Measurements from ENCODE around the gene SLC41A3. TPM values are rescaled to one million over a fixed set of nuclear protein-coding genes. Genes with fewer than 3 reads are reported as not detected.

The SLC41A3 gene
- total RNA-seq, 1 experiment from 2014 or later, result 35.5 TPM

- Histone ChIP-seq H3K27me3 (ENCODE audit: insufficient read depth, low read length) (no peaks in the 10 kb centered on the region), H4K8ac (replicated peaks; ENCODE audit: insufficient read length, low read depth, low read length) (no peak overlapping the region), H3K9ac (ENCODE audit: extremely low read depth, insufficient read length, low read length) (no peak overlapping the region), H3K4me1 (ENCODE audit: insufficient read depth, low read length) (peaks cover 3% of the 10 kb centered on the region; the same call in 1 of the 2 replicates), H3K4ac (ENCODE audit: low read depth, low read length) (no peak overlapping the region), H4K5ac (ENCODE audit: insufficient read length, low read depth, low read length) (no peak overlapping the region), H3K27ac (ENCODE audit: insufficient read length, low read depth, low read length) (no peak overlapping the region), H3K56ac (ENCODE audit: insufficient read length, low read depth, low read length) (no peak overlapping the region), H2BK120ac (ENCODE audit: low read depth, low read length, poor library complexity, severe bottlenecking) (no peak overlapping the region), H2BK20ac (ENCODE audit: low read depth, low read length, poor library complexity, severe bottlenecking) (no peak overlapping the region), H2BK12ac (ENCODE audit: insufficient read length, low read depth, low read length) (no peak overlapping the region), H3K23ac (ENCODE audit: insufficient read length, low read depth, low read length) (no peak overlapping the region), H3K23me2 (ENCODE audit: insufficient read length, low read depth, low read length, poor library complexity, severe bottlenecking) (no peaks in the 10 kb centered on the region), H3K18ac (ENCODE audit: insufficient read length, low read depth, low read length) (no peak overlapping the region), H3K79me1 (ENCODE audit: insufficient read depth, low read depth, low read length, poor library complexity, severe bottlenecking) (no peaks in the 10 kb centered on the region), H4K91ac (ENCODE audit: insufficient read length, low read depth, low read length) (no peak overlapping the region), H4K20me1 (ENCODE audit: control insufficient read depth, insufficient read depth, insufficient read length) (no peaks in the 10 kb centered on the region), H2AK5ac (ENCODE audit: insufficient read length, low read length) (no peak overlapping the region), H3K79me2 (ENCODE audit: insufficient read depth, low read length) (no peaks in the 10 kb centered on the region), H3K14ac (ENCODE audit: insufficient read depth, low read length) (no peak overlapping the region; the same call in 1 of the 2 replicates), H3K4me2 (ENCODE audit: insufficient read depth, insufficient read length, low read length) (no peak overlapping the region), H3T11ph (ENCODE audit: low read length) (no peak overlapping the region), H3K9me3 (ENCODE audit: control insufficient read depth, low read depth, low read length) (peaks cover 15% of the 10 kb centered on the region), H2BK5ac (ENCODE audit: insufficient read length, low read length) (no peak overlapping the region), H2BK15ac (ENCODE audit: low read depth, low read length) (no peak overlapping the region), H2AFZ (ENCODE audit: low read length) (no peak overlapping the region)
- Mint-ChIP-seq H3K9me3 (peaks cover 24 to 25% of the 10 kb centered on the region in 2 experiments), H3K36me3 (ENCODE audit: insufficient read depth in 1 of 3, low read depth in 3 of 3) (peaks cover 35 to 60% (median 36%) of the 10 kb centered on the region in 3 experiments), H3K4me1 (peaks cover 8 to 12% of the 10 kb centered on the region in 2 experiments), H3K27me3 (ENCODE audit: low read depth) (peaks cover 3% of the 10 kb centered on the region), H3K27ac (peak overlapping the region in 1 of 3 experiments; percentile 42; a peak in 2 of 7 replicates), H3K4me3 (no peak overlapping the region)
- WGBS (ENCODE audit: extremely low coverage, insufficient read length, low lambda C conversion rate), result no CpG with 5 or more reads among the region's 9 CpGs
- TF ChIP-seq CTCF (conservative IDR thresholded peaks at IDR 0.05), result no peak
- DNase-seq, result peak; percentile 30
Measured at GRCh38 chr3:126031981-126032471, 51.9 kb downstream of the SLC41A3 start.
